Vagina (tissue), 2 donors: ENCODE results near the gene LCE3E. TPM values are rescaled to one million over a fixed set of nuclear protein-coding genes. Genes with fewer than 3 reads are reported as not detected.

Source experiments
- DNase-seq, 2 donors: peaks; one replicate each; pipeline ENCODE4 v3.0.0-alpha.2; 2017; ENCODE audit errors: extremely low spot score in 2 of 2
- H3K27ac ChIP-seq: fragments of 200-600 bp; sonication (generic); one replicate; pipeline ENCODE4 v1.5.1; 2019
- H3K27me3 ChIP-seq: fragments of 200-600 bp; sonication (generic); one replicate; pipeline ENCODE4 v1.5.1; 2019
- H3K36me3 ChIP-seq, 2 donors: fragments of 200-600 bp; sonication (generic); one replicate each; pipeline ENCODE4 v1.5.1; 2017 to 2019
- H3K4me1 ChIP-seq: fragments of 200-600 bp; sonication (generic); one replicate; pipeline ENCODE4 v1.5.1; 2019
- H3K4me3 ChIP-seq, 2 donors: fragments of 200-600 bp; sonication (generic); 1 replicate in 1 of 2; 2 replicates in 1 of 2; pipeline ENCODE4 v1.5.1; 2016 to 2019
- H3K9me3 ChIP-seq: fragments of 200-600 bp; sonication (generic); one replicate; pipeline ENCODE4 v1.5.1; 2019
- POLR2A ChIP-seq, 2 donors: fragments of 450-650 bp; IDR thresholded peaks; one replicate each; pipeline ENCODE4 v1.6.1; 2017; ENCODE audit warnings: antibody characterized with exemption in 2 of 2, mild to moderate bottlenecking in 2 of 2, moderate library complexity in 2 of 2
- POLR2AphosphoS5 ChIP-seq, 2 donors: sonication (generic); formaldehyde crosslinking; IDR thresholded peaks; one replicate each; pipeline ENCODE4 v1.9.0; 2017; ENCODE audit warnings: antibody characterized with exemption in 2 of 2, mild to moderate bottlenecking in 2 of 2, low read depth in 1 of 2; ENCODE audit not compliant: insufficient read depth in 1 of 2
- intact Hi-C: fragments of 100-400 bp; cut with DNase I; formaldehyde crosslinking; loops from one replicate; pipeline ENCODE4 v1.15.1; 2023
- total RNA-seq: library from RNA; depleted of rRNA; stranded (reverse); fragments of >200 nt; gene quantifications from one replicate; pipeline ENCODE4 v1.2.3, GENCODE V29; 2016
- TF ChIP-seq, protein P1 (sequence below), 3 experiments: fragments of 450-650 bp in 2 of 3; fragments of 200-600 bp in 1 of 3; sonication (generic) in 1 of 3; IDR thresholded peaks; one replicate each; pipeline ENCODE4 v1.5.1; 2017 to 2019; ENCODE audit warnings: antibody characterized with exemption in 3 of 3, mild to moderate bottlenecking in 2 of 3, moderate library complexity in 2 of 3

Gene LCE3E
- total RNA-seq, 1 donor from 2014 or later = 2.2 TPM

DNA sequence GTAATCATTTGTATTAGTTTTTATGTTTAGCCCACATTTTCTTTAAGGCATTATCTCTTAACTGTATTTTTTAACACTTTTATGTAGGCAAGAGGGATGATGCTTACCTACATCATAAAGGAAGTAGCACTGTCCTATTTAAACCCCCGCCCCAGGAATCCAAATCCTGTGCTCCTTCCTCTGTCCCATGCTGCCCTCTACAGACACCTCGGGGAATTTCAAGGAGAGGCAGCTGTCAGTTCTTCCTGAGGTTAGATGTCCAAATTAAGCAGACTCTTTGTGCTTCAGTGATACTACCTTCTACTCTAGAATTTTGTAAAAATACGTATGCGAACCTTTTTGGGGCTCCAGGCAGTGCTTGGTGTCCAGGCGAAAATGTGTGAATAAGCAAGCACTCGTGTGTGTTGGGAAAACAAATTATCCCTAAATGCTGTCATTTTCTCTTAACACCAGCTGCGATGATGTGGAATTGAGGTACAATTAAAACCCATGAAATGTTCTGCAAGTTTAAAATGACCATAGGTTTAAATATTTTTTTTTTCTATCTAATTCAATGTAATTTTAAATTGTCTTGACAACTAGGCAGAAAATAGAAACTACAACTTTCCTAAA lies 33.1 kb downstream of the LCE3E start:
- H3K4me1 ChIP-seq = no peaks in the 10 kb centered on the region
- H3K36me3 ChIP-seq = no peaks in the 10 kb centered on the region
- TF ChIP-seq POLR2AphosphoS5 (IDR thresholded peaks at IDR 0.05; ENCODE audit: insufficient read depth in 1 of 2, low read depth in 1 of 2) (no peak), POLR2A (IDR thresholded peaks at IDR 0.05) (no peak)
- TF ChIP-seq, protein P1, sequence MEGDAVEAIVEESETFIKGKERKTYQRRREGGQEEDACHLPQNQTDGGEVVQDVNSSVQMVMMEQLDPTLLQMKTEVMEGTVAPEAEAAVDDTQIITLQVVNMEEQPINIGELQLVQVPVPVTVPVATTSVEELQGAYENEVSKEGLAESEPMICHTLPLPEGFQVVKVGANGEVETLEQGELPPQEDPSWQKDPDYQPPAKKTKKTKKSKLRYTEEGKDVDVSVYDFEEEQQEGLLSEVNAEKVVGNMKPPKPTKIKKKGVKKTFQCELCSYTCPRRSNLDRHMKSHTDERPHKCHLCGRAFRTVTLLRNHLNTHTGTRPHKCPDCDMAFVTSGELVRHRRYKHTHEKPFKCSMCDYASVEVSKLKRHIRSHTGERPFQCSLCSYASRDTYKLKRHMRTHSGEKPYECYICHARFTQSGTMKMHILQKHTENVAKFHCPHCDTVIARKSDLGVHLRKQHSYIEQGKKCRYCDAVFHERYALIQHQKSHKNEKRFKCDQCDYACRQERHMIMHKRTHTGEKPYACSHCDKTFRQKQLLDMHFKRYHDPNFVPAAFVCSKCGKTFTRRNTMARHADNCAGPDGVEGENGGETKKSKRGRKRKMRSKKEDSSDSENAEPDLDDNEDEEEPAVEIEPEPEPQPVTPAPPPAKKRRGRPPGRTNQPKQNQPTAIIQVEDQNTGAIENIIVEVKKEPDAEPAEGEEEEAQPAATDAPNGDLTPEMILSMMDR (IDR thresholded peaks at IDR 0.05) = peak in 1 of 3 experiments; percentile 35
- H3K27me3 ChIP-seq = no peaks in the 10 kb centered on the region
- no peak overlapping the region for H3K27ac ChIP-seq
- H3K4me3 ChIP-seq = no peak overlapping the region
- intact Hi-C loops = no loop called here
- DNase-seq = no peak
- H3K9me3 ChIP-seq = peaks cover 4% of the 10 kb centered on the region

DNA sequence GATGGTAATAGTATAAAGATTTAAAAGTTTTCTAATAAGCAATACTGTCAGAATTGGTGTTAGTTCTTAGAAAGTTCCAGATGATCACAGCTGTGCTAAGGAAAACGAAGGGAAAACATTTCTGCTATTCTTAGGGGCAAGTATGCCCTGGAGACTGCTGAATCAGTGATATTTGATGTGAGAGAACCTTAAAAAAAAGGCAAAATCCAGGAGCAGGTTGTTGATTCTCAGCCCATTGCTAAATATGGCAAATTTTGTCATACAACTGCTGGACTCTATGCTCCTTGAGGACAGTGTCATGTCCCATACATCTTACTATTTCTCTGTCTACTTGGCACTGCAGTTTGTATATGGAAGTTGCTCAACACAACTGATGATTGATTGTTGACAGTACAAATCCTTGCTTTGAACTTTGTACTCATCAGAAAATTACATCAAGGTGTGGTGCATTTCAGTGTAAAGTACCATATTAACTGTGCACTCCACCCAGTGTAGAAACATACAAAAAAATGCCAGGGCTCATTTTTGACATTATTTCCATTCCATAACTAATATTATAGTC lies 41.4 kb downstream of the LCE3E start:
- Histone ChIP-seq H3K9me3 (no peaks in the 10 kb centered on the region), H3K36me3 (no peaks in the 10 kb centered on the region), H3K4me3 (no peak overlapping the region), H3K27me3 (no peaks in the 10 kb centered on the region), H3K27ac (no peak overlapping the region), H3K4me1 (no peaks in the 10 kb centered on the region)
- intact Hi-C loops = no loop called here
- DNase-seq = no peak
- TF ChIP-seq POLR2A (IDR thresholded peaks at IDR 0.05) = no peak
- TF ChIP-seq POLR2AphosphoS5 (IDR thresholded peaks at IDR 0.05; ENCODE audit: insufficient read depth in 1 of 2, low read depth in 1 of 2) = peak in 1 of 2 donors; percentile 69

DNA sequence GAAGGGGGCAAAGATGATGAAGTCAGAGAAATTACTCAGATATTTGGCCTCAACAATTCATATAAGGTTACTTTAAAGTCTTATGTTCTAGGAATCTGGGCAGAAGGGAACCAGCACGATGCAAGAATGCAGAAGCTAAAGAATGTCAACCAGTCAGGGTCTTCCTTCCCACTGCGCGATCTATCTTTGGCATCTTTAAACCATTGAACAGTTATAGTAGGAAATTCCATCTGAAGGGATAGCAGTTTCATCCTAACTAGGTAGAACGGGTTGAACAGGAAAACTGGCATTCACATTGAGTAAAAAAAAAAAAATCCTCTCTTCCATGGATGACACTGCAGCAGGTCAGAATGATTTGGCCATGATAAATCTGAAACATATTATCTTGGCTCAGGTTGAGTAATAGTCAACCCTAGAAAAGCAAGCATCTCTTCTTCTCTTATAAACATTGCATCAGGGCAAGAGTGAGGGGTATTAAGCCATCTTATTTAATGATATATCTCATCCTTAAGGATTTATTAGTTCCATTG lies 46.0 kb downstream of the LCE3E start:
- no peak for DNase-seq
- Histone ChIP-seq H3K4me1 (peaks cover 3% of the 10 kb centered on the region), H3K27ac (no peak overlapping the region), H3K4me3 (no peak overlapping the region), H3K36me3 (no peaks in the 10 kb centered on the region), H3K9me3 (no peaks in the 10 kb centered on the region), H3K27me3 (no peaks in the 10 kb centered on the region)
- TF ChIP-seq, protein P1 (IDR thresholded peaks at IDR 0.05) = no peak
- TF ChIP-seq POLR2A (IDR thresholded peaks at IDR 0.05) (no peak), POLR2AphosphoS5 (IDR thresholded peaks at IDR 0.05; ENCODE audit: insufficient read depth in 1 of 2, low read depth in 1 of 2) (peak in 1 of 2 donors; percentile 19)
- intact Hi-C loops = no loop called here

DNA sequence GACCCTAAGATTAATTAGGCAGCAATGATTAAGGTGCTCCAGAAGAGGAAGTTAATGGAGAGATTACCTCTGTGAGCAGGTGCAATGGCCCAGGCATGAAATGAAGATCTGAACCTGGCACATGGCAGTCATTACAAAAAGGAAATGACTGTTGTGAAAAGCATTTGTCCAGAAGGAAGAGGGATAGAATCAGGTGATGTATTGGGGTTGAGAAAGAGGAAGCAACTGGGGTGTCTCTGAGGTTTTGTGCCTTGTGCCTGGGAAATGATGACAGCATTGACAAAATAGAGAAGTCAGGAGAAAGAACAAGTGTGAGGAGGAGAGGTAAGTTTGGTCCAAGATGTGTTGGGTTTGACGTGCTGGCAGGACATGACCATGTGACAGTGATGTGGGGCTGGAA lies 46.7 kb downstream of the LCE3E start:
- intact Hi-C loops = no loop called here
- no peaks in the 10 kb centered on the region for H3K36me3 ChIP-seq
- no peaks in the 10 kb centered on the region for H3K9me3 ChIP-seq
- TF ChIP-seq, protein P1 (IDR thresholded peaks at IDR 0.05) = no peak
- TF ChIP-seq POLR2A (IDR thresholded peaks at IDR 0.05) = no peak
- no peak for TF ChIP-seq POLR2AphosphoS5 (IDR thresholded peaks at IDR 0.05; ENCODE audit: insufficient read depth in 1 of 2, low read depth in 1 of 2)
- H3K4me1 ChIP-seq = peaks cover 10% of the 10 kb centered on the region
- no peaks in the 10 kb centered on the region for H3K27me3 ChIP-seq
- no peak for DNase-seq
- no peak overlapping the region for H3K4me3 ChIP-seq
- H3K27ac ChIP-seq = no peak overlapping the region

DNA sequence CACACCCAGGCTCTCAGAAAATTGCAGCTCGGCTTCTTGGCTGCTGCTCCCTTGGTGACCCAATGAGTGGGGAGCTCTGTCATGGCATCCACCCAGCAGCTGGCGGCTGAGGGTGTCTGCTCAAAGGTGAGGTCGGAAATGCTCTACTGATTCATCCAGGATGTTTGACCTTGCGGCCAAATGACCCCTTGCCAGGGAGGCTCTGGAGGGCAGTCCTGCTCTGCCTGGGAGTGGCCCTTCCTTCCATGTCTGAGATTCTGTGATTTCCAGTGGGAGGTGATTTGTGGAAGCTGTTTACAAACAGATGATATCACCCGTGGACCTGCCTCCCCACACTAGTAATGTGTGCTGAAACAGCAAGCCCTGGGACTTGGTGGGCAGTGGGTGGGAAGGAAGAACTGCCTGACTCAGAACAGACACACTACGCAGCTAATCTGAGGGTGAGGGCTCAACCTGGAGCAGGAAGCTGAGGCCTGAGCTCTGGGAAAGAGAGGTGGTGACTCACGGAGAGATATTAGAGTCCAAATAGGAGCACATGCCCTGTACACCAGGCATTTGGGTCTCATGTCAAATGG lies 49.3 kb downstream of the LCE3E start:
- TF ChIP-seq, protein P1 (IDR thresholded peaks at IDR 0.05) = no peak
- TF ChIP-seq POLR2AphosphoS5 (IDR thresholded peaks at IDR 0.05; ENCODE audit: insufficient read depth in 1 of 2, low read depth in 1 of 2) = peak in 1 of 2 donors; percentile 30
- intact Hi-C loops = no loop called here
- H3K27ac ChIP-seq = no peak overlapping the region
- H3K27me3 ChIP-seq = no peaks in the 10 kb centered on the region
- H3K4me3 ChIP-seq = no peak overlapping the region
- no peaks in the 10 kb centered on the region for H3K36me3 ChIP-seq
- peaks cover 10% of the 10 kb centered on the region for H3K4me1 ChIP-seq
- no peaks in the 10 kb centered on the region for H3K9me3 ChIP-seq
- DNase-seq = no peak
